ENCODE results near the gene SPATA13.

The SPATA13 gene

GRCh38 chr13:24168979-24169378 lies 8.5 kb downstream of the SPATA13 start:
- TF ChIP-seq, protein P1, sequence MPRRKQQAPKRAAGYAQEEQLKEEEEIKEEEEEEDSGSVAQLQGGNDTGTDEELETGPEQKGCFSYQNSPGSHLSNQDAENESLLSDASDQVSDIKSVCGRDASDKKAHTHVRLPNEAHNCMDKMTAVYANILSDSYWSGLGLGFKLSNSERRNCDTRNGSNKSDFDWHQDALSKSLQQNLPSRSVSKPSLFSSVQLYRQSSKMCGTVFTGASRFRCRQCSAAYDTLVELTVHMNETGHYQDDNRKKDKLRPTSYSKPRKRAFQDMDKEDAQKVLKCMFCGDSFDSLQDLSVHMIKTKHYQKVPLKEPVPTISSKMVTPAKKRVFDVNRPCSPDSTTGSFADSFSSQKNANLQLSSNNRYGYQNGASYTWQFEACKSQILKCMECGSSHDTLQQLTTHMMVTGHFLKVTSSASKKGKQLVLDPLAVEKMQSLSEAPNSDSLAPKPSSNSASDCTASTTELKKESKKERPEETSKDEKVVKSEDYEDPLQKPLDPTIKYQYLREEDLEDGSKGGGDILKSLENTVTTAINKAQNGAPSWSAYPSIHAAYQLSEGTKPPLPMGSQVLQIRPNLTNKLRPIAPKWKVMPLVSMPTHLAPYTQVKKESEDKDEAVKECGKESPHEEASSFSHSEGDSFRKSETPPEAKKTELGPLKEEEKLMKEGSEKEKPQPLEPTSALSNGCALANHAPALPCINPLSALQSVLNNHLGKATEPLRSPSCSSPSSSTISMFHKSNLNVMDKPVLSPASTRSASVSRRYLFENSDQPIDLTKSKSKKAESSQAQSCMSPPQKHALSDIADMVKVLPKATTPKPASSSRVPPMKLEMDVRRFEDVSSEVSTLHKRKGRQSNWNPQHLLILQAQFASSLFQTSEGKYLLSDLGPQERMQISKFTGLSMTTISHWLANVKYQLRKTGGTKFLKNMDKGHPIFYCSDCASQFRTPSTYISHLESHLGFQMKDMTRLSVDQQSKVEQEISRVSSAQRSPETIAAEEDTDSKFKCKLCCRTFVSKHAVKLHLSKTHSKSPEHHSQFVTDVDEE (CRISPR knock-in tag; IDR thresholded peaks at IDR 0.05), result no peak
- TF ChIP-seq ESRRG (CRISPR knock-in tag; IDR thresholded peaks at IDR 0.05) (no peak), PPARA (CRISPR knock-in tag; IDR thresholded peaks at IDR 0.05; ENCODE audit: borderline replicate concordance) (no peak), BACH2 (CRISPR knock-in tag; IDR thresholded peaks at IDR 0.05; ENCODE audit: borderline replicate concordance) (no peak), TOX (CRISPR knock-in tag; IDR thresholded peaks at IDR 0.05; ENCODE audit: borderline replicate concordance) (no peak), TCF4 (CRISPR knock-in tag; IDR thresholded peaks at IDR 0.05; ENCODE audit: borderline replicate concordance) (no peak), CSDC2 (CRISPR knock-in tag; IDR thresholded peaks at IDR 0.05) (no peak)
- ATAC-seq, result no peak

DNA sequence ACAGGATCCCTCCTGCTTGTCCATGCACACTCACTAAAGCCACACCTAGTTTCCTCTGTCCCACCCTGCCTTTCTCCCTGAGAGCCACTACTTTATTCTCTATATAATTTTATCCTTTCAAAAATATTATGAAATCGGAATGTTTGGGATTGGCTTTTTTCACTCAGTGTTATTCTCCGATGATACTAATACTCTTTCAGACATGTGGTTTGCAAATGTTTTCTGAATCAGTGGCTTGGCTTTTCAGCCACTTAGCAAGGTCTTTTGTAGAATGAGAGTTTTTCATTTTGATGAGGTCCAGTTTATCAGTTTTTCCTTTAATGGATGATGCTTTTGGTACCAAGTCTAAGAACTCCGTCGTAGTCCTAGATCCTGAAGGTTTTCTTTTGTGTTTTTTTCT lies 11.6 kb downstream of the SPATA13 start:
- TF ChIP-seq GLIS3 (CRISPR knock-in tag; IDR thresholded peaks at IDR 0.05) (no peak), ZNF565 (CRISPR knock-in tag; conservative IDR thresholded peaks at IDR 0.05; ENCODE audit: low read depth) (no peak), BACH2 (CRISPR knock-in tag; IDR thresholded peaks at IDR 0.05; ENCODE audit: borderline replicate concordance) (no peak), SNAI2 (CRISPR knock-in tag; IDR thresholded peaks at IDR 0.05) (no peak), ZFP3 (CRISPR knock-in tag; IDR thresholded peaks at IDR 0.05) (no peak), ZNF8 (CRISPR knock-in tag; IDR thresholded peaks at IDR 0.05) (no peak)
- TF ChIP-seq, protein P1 (CRISPR knock-in tag; IDR thresholded peaks at IDR 0.05), result no peak
- TF ChIP-seq, protein P2, sequence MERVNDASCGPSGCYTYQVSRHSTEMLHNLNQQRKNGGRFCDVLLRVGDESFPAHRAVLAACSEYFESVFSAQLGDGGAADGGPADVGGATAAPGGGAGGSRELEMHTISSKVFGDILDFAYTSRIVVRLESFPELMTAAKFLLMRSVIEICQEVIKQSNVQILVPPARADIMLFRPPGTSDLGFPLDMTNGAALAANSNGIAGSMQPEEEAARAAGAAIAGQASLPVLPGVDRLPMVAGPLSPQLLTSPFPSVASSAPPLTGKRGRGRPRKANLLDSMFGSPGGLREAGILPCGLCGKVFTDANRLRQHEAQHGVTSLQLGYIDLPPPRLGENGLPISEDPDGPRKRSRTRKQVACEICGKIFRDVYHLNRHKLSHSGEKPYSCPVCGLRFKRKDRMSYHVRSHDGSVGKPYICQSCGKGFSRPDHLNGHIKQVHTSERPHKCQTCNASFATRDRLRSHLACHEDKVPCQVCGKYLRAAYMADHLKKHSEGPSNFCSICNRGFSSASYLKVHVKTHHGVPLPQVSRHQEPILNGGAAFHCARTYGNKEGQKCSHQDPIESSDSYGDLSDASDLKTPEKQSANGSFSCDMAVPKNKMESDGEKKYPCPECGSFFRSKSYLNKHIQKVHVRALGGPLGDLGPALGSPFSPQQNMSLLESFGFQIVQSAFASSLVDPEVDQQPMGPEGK (CRISPR knock-in tag; IDR thresholded peaks at IDR 0.05; ENCODE audit: borderline replicate concordance), result no peak
- ATAC-seq, result no peak

- ATAC-seq, result no peak
- TF ChIP-seq ARNTL (CRISPR knock-in tag; IDR thresholded peaks at IDR 0.05; ENCODE audit: borderline replicate concordance, low read depth), result no peak
Observed at GRCh38 chr13:24173795-24174194, 13.3 kb downstream of the SPATA13 start.

- no peak for ATAC-seq
- TF ChIP-seq TCF4 (CRISPR knock-in tag; IDR thresholded peaks at IDR 0.05; ENCODE audit: borderline replicate concordance) (no peak), ZNF565 (CRISPR knock-in tag; conservative IDR thresholded peaks at IDR 0.05; ENCODE audit: low read depth) (no peak), PPARA (CRISPR knock-in tag; IDR thresholded peaks at IDR 0.05; ENCODE audit: borderline replicate concordance) (no peak), RARB (CRISPR knock-in tag; IDR thresholded peaks at IDR 0.05) (no peak), CSDC2 (CRISPR knock-in tag; IDR thresholded peaks at IDR 0.05) (no peak), OSR1 (CRISPR knock-in tag; IDR thresholded peaks at IDR 0.05) (no peak), ZC3H10 (CRISPR knock-in tag; IDR thresholded peaks at IDR 0.05) (no peak)
- TF ChIP-seq, protein P2 (CRISPR knock-in tag; IDR thresholded peaks at IDR 0.05; ENCODE audit: borderline replicate concordance), result no peak
- TF ChIP-seq, protein P3, sequence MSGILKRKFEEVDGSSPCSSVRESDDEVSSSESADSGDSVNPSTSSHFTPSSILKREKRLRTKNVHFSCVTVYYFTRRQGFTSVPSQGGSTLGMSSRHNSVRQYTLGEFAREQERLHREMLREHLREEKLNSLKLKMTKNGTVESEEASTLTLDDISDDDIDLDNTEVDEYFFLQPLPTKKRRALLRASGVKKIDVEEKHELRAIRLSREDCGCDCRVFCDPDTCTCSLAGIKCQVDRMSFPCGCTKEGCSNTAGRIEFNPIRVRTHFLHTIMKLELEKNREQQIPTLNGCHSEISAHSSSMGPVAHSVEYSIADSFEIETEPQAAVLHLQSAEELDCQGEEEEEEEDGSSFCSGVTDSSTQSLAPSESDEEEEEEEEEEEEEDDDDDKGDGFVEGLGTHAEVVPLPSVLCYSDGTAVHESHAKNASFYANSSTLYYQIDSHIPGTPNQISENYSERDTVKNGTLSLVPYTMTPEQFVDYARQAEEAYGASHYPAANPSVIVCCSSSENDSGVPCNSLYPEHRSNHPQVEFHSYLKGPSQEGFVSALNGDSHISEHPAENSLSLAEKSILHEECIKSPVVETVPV (CRISPR knock-in tag; IDR thresholded peaks at IDR 0.05), result no peak
Observed at GRCh38 chr13:24175847-24176246, 15.3 kb downstream of the SPATA13 start.

All from SK-N-SH treated with all-trans-retinoic acid at 6 μM for 48 hours (cell line).